Measurements from ENCODE around the gene ITPR1.

The ITPR1 gene

GRCh38 chr3:4664412-4664811 lies 171.3 kb downstream of the ITPR1 start:
- no peaks in the 10 kb centered on the region for H3K27me3 ChIP-seq (ENCODE audit: insufficient read depth, low read length)
- 88% methylated on average over 2 of the region's 2 CpGs for WGBS
- H3K9ac ChIP-seq (ENCODE audit: low read depth, low read length), result no peak overlapping the region
- H3K4me3 ChIP-seq (ENCODE audit: low read length), result no peak overlapping the region
- H3K9me3 ChIP-seq (ENCODE audit: insufficient read depth, low read depth, low read length), result no peaks in the 10 kb centered on the region
- no peak overlapping the region for H3K27ac ChIP-seq (ENCODE audit: low read depth, low read length)
- no peaks in the 10 kb centered on the region for H3K4me1 ChIP-seq (ENCODE audit: insufficient read depth, low read length)
- no peaks in the 10 kb centered on the region for H3K36me3 ChIP-seq (ENCODE audit: insufficient read depth, low read length)

DNA sequence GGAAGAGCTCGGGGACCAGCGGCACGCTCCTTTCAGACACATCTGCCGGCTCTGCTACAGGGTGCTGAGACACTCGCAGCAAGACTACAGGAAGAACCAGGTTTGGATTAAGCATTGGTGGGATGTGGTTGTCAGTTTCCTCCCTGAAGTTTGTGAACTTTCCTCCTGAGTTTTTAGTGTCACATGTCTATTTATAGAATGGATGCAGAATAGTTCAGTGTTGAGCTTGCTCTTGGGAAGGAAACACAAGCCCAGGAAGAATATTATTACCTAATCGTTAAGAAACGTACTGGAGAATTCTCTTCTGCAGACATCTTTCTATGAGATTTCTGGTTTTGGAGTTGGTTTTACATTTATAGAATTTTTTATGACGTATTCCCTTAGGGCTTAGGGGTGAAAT lies 172.0 kb downstream of the ITPR1 start:
- Histone ChIP-seq H3K4me1 (ENCODE audit: insufficient read depth, low read length) (no peaks in the 10 kb centered on the region), H3K27me3 (ENCODE audit: insufficient read depth, low read length) (no peaks in the 10 kb centered on the region), H3K27ac (ENCODE audit: low read depth, low read length) (no peak overlapping the region), H3K9me3 (ENCODE audit: insufficient read depth, low read depth, low read length) (no peaks in the 10 kb centered on the region), H3K9ac (ENCODE audit: low read depth, low read length) (no peak overlapping the region), H3K4me3 (ENCODE audit: low read length) (no peak overlapping the region), H3K36me3 (ENCODE audit: insufficient read depth, low read length) (no peaks in the 10 kb centered on the region)
- WGBS, result 95% methylated on average over 8 of the region's 8 CpGs

- H3K9me3 ChIP-seq (ENCODE audit: insufficient read depth, low read depth, low read length), result no peaks in the 10 kb centered on the region
- H3K36me3 ChIP-seq (ENCODE audit: insufficient read depth, low read length), result no peaks in the 10 kb centered on the region
- no peaks in the 10 kb centered on the region for H3K27me3 ChIP-seq (ENCODE audit: insufficient read depth, low read length)
- no peak overlapping the region for H3K9ac ChIP-seq (ENCODE audit: low read depth, low read length)
- no peak overlapping the region for H3K27ac ChIP-seq (ENCODE audit: low read depth, low read length)
- WGBS, result 94% methylated on average over 2 of the region's 2 CpGs
- H3K4me1 ChIP-seq (ENCODE audit: insufficient read depth, low read length), result no peaks in the 10 kb centered on the region
- no peak overlapping the region for H3K4me3 ChIP-seq (ENCODE audit: low read length)
Observed at GRCh38 chr3:4666071-4666470, 172.9 kb downstream of the ITPR1 start.

- WGBS, result 80% methylated on average over 5 of the region's 5 CpGs
- Histone ChIP-seq H3K4me3 (ENCODE audit: low read length) (no peak overlapping the region), H3K27ac (ENCODE audit: low read depth, low read length) (no peak overlapping the region), H3K9ac (ENCODE audit: low read depth, low read length) (no peak overlapping the region), H3K4me1 (ENCODE audit: insufficient read depth, low read length) (no peaks in the 10 kb centered on the region), H3K9me3 (ENCODE audit: insufficient read depth, low read depth, low read length) (no peaks in the 10 kb centered on the region), H3K27me3 (ENCODE audit: insufficient read depth, low read length) (no peaks in the 10 kb centered on the region), H3K36me3 (ENCODE audit: insufficient read depth, low read length) (no peaks in the 10 kb centered on the region)
Observed at GRCh38 chr3:4670352-4670751, 177.2 kb downstream of the ITPR1 start.

DNA sequence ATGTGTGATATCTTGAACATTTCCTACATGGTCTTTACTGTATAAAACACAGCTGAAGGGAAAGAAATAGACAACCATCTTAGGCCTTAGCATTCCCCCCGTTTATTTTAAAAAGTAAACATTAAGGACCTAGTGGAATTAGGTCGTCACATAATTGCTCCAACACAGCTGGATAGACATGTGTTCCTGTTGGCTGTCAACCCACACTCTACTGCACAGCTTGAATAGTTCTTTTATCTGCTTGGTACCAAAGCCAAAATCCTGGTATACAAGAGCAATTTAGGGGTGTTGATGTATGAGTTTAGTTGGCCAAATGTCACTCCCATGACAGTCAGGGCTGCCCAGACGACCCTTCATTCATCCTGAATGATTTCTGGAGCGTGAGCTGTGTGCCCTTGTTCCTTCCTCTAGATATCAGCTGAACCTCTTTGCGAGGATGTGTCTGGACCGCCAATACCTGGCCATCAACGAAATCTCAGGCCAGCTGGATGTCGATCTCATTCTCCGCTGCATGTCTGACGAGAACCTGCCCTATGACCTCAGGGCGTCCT lies 179.7 kb downstream of the ITPR1 start:
- no peak overlapping the region for H3K27ac ChIP-seq (ENCODE audit: low read depth, low read length)
- H3K9me3 ChIP-seq (ENCODE audit: insufficient read depth, low read depth, low read length), result no peaks in the 10 kb centered on the region
- WGBS, result 95% methylated on average over 11 of the region's 11 CpGs
- H3K9ac ChIP-seq (ENCODE audit: low read depth, low read length), result no peak overlapping the region
- H3K36me3 ChIP-seq (ENCODE audit: insufficient read depth, low read length), result no peaks in the 10 kb centered on the region
- H3K27me3 ChIP-seq (ENCODE audit: insufficient read depth, low read length), result no peaks in the 10 kb centered on the region
- H3K4me1 ChIP-seq (ENCODE audit: insufficient read depth, low read length), result no peaks in the 10 kb centered on the region
- H3K4me3 ChIP-seq (ENCODE audit: low read length), result no peak overlapping the region

DNA sequence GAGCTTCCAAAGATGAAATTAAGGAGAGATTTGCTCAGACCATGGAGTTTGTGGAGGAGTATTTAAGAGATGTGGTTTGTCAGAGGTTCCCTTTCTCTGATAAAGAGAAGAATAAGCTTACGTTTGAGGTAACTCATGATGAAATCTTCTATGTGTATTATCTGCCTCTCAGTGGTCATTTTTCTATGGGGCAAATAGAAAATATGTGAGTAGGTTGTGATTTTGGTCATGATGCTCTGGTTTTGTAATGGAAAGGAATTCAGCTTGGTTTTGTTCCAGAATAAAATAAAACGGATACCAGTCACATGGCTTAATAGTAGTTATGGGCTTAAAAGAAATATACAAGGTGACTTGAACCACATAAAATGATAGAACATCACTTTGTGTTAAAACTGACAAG lies 181.1 kb downstream of the ITPR1 start:
- H3K36me3 ChIP-seq (ENCODE audit: insufficient read depth, low read length), result no peaks in the 10 kb centered on the region
- WGBS, result 89% methylated on average over 2 of the region's 2 CpGs
- H3K27me3 ChIP-seq (ENCODE audit: insufficient read depth, low read length), result no peaks in the 10 kb centered on the region
- no peaks in the 10 kb centered on the region for H3K4me1 ChIP-seq (ENCODE audit: insufficient read depth, low read length)
- no peak overlapping the region for H3K27ac ChIP-seq (ENCODE audit: low read depth, low read length)
- no peak overlapping the region for H3K4me3 ChIP-seq (ENCODE audit: low read length)
- H3K9me3 ChIP-seq (ENCODE audit: insufficient read depth, low read depth, low read length), result no peaks in the 10 kb centered on the region
- H3K9ac ChIP-seq (ENCODE audit: low read depth, low read length), result no peak overlapping the region

- H3K27me3 ChIP-seq (ENCODE audit: insufficient read depth, low read length), result no peaks in the 10 kb centered on the region
- WGBS, result 81% methylated on average over 1 of the region's 1 CpG
- H3K36me3 ChIP-seq (ENCODE audit: insufficient read depth, low read length), result no peaks in the 10 kb centered on the region
- H3K4me1 ChIP-seq (ENCODE audit: insufficient read depth, low read length), result 0 out of 2 replicates have a peak, but pooled peaks cover 1% of the 10 kb centered on the region
- H3K27ac ChIP-seq (ENCODE audit: low read depth, low read length), result no peak overlapping the region
- H3K4me3 ChIP-seq (ENCODE audit: low read length), result no peak overlapping the region
- no peaks in the 10 kb centered on the region for H3K9me3 ChIP-seq (ENCODE audit: insufficient read depth, low read depth, low read length)
- no peak overlapping the region for H3K9ac ChIP-seq (ENCODE audit: low read depth, low read length)
Observed at GRCh38 chr3:4675704-4676103, 182.6 kb downstream of the ITPR1 start.

DNA sequence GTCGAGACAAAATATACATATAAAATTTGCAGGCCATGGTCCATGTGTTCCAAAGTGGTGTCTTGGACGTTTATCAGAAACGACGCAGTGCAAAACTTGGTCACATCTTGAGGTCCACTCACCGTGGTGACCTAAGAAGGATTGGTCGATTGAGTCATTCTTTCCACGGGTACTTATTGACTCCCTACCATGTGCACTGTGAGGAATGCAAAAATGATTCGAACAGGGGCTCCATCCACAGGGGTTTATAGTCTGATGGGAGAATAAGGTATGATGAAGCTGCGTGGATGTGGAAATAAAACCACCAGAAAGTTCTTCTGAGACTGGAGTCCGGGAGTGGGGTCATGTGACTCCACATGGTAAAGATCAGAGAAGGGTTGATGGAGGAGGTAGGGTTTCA lies 185.2 kb downstream of the ITPR1 start:
- Histone ChIP-seq H3K4me3 (ENCODE audit: low read length) (no peak overlapping the region), H3K27me3 (ENCODE audit: insufficient read depth, low read length) (no peaks in the 10 kb centered on the region), H3K9me3 (ENCODE audit: insufficient read depth, low read depth, low read length) (no peaks in the 10 kb centered on the region), H3K36me3 (ENCODE audit: insufficient read depth, low read length) (no peaks in the 10 kb centered on the region), H3K27ac (ENCODE audit: low read depth, low read length) (no peak overlapping the region), H3K9ac (ENCODE audit: low read depth, low read length) (no peak overlapping the region), H3K4me1 (ENCODE audit: insufficient read depth, low read length) (0 out of 2 replicates have a peak, but pooled peaks cover 3% of the 10 kb centered on the region)
- WGBS, result 86% methylated on average over 10 of the region's 10 CpGs

DNA sequence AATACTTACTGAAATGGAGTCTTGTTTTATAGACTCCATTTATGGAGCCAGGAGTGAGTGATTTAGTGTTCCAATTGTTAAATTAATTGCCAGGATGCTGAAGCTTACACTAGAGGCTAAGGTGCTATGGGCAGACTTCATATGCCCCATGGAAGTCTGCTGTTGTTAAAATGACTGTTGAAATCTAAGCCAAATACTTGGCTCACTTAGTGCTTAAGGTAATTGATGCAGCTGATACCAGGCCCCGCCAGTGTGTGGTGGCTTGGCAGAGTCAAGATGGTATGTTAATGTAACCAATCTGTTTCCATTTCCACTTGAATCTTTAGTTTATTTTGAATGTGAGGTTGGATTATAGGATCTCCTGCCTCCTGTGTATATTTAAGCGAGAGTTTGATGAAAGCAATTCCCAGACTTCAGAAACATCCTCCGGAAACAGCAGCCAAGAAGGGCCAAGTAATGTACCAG lies 187.1 kb downstream of the ITPR1 start:
- H3K4me1 ChIP-seq (ENCODE audit: insufficient read depth, low read length), result 0 out of 2 replicates have a peak, but pooled peaks cover 3% of the 10 kb centered on the region
- no peak overlapping the region for H3K9ac ChIP-seq (ENCODE audit: low read depth, low read length)
- 98% methylated on average over 3 of the region's 3 CpGs for WGBS
- H3K4me3 ChIP-seq (ENCODE audit: low read length), result no peak overlapping the region
- no peaks in the 10 kb centered on the region for H3K27me3 ChIP-seq (ENCODE audit: insufficient read depth, low read length)
- H3K27ac ChIP-seq (ENCODE audit: low read depth, low read length), result no peak overlapping the region
- H3K9me3 ChIP-seq (ENCODE audit: insufficient read depth, low read depth, low read length), result no peaks in the 10 kb centered on the region
- H3K36me3 ChIP-seq (ENCODE audit: insufficient read depth, low read length), result no peaks in the 10 kb centered on the region

- H3K27ac ChIP-seq (ENCODE audit: low read depth, low read length), result no peak overlapping the region
- no peak overlapping the region for H3K9ac ChIP-seq (ENCODE audit: low read depth, low read length)
- no peaks in the 10 kb centered on the region for H3K9me3 ChIP-seq (ENCODE audit: insufficient read depth, low read depth, low read length)
- no peak overlapping the region for H3K4me3 ChIP-seq (ENCODE audit: low read length)
- H3K36me3 ChIP-seq (ENCODE audit: insufficient read depth, low read length), result no peaks in the 10 kb centered on the region
- 0 out of 2 replicates have a peak, but pooled peaks cover 3% of the 10 kb centered on the region for H3K4me1 ChIP-seq (ENCODE audit: insufficient read depth, low read length)
- WGBS, result 100% methylated on average over 1 of the region's 2 CpGs
- H3K27me3 ChIP-seq (ENCODE audit: insufficient read depth, low read length), result no peaks in the 10 kb centered on the region
Observed at GRCh38 chr3:4680871-4681300, 187.7 kb downstream of the ITPR1 start.

DNA sequence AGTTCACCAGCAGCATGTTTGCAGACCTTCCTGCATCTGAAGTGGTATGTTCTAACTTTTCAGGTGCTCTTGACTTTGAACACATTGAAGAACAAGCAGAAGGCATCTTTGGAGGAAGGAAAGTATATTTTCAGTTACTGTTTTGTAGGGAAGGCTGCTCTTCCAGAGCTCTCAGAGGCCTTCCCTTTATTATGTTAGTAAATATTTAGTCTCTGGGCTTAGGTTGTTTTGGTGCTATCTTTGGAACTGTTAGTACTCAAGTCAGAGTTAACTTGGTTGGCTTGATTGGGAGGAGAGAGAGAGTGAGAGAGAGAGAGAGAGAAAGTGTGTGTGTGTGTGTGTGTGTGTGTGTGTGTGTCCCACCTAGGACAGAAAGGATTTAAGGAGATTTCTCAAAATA lies 188.2 kb downstream of the ITPR1 start:
- Histone ChIP-seq H3K4me3 (ENCODE audit: low read length) (no peak overlapping the region), H3K9me3 (ENCODE audit: insufficient read depth, low read depth, low read length) (no peaks in the 10 kb centered on the region), H3K36me3 (ENCODE audit: insufficient read depth, low read length) (no peaks in the 10 kb centered on the region)

GRCh38 chr3:4684117-4684516 lies 191.0 kb downstream of the ITPR1 start:
- Histone ChIP-seq H3K4me3 (ENCODE audit: low read length) (no peak overlapping the region), H3K4me1 (ENCODE audit: insufficient read depth, low read length) (0 out of 2 replicates have a peak, but pooled peaks cover 3% of the 10 kb centered on the region), H3K9me3 (ENCODE audit: insufficient read depth, low read depth, low read length) (no peaks in the 10 kb centered on the region), H3K9ac (ENCODE audit: low read depth, low read length) (no peak overlapping the region), H3K27ac (ENCODE audit: low read depth, low read length) (no peak overlapping the region), H3K36me3 (ENCODE audit: insufficient read depth, low read length) (no peaks in the 10 kb centered on the region), H3K27me3 (ENCODE audit: insufficient read depth, low read length) (no peaks in the 10 kb centered on the region)
- 100% methylated on average over 1 of the region's 1 CpG for WGBS

More for the DNA sequence above, 188.2 kb downstream of the ITPR1 start:
- Histone ChIP-seq H3K27me3 (ENCODE audit: insufficient read depth, low read length) (no peaks in the 10 kb centered on the region), H3K4me1 (ENCODE audit: insufficient read depth, low read length) (0 out of 2 replicates have a peak, but pooled peaks cover 3% of the 10 kb centered on the region), H3K9ac (ENCODE audit: low read depth, low read length) (no peak overlapping the region), H3K27ac (ENCODE audit: low read depth, low read length) (no peak overlapping the region)

All from HUES64 (cell line).